GM18873 (cell line): ENCODE measurements around the gene ALKAL2.

Source experiments
- ATAC-seq: cut with Tn5 transposase; IDR thresholded peaks from one replicate; pipeline ENCODE4 v1.9.1; 2021; ENCODE audit warnings: mild to moderate bottlenecking, moderate library complexity, moderate number of reproducible peaks; ENCODE audit not compliant: unreplicated experiment, low FRiP score

ALKAL2 gene

GRCh38 chr2:295090-295489 lies 7.2 kb upstream of the ALKAL2 start:
- no peak for ATAC-seq

- no peak for ATAC-seq
Measured at GRCh38 chr2:290090-290722, 2.3 kb upstream of the ALKAL2 start.

- no peak for ATAC-seq
Measured at GRCh38 chr2:289362-290089, 1.6 kb upstream of the ALKAL2 start.

- no peak for ATAC-seq
Measured at GRCh38 chr2:288758-289361, 969 bp upstream of the ALKAL2 start.

- no peak for ATAC-seq
Measured at GRCh38 chr2:287471-287885, 413 bp downstream of the ALKAL2 start.

GRCh38 chr2:286774-287392 lies 1.0 kb downstream of the ALKAL2 start:
- ATAC-seq: no peak

GRCh38 chr2:286035-286434 lies 1.9 kb downstream of the ALKAL2 start:
- ATAC-seq: no peak

- ATAC-seq: no peak
Measured at GRCh38 chr2:285531-285930, 2.4 kb downstream of the ALKAL2 start.

GRCh38 chr2:284896-285492 lies 2.9 kb downstream of the ALKAL2 start:
- no peak for ATAC-seq

GRCh38 chr2:283996-284794 lies 3.7 kb downstream of the ALKAL2 start:
- no peak for ATAC-seq

GRCh38 chr2:282371-283263 lies 5.3 kb downstream of the ALKAL2 start:
- no peak for ATAC-seq

DNA sequence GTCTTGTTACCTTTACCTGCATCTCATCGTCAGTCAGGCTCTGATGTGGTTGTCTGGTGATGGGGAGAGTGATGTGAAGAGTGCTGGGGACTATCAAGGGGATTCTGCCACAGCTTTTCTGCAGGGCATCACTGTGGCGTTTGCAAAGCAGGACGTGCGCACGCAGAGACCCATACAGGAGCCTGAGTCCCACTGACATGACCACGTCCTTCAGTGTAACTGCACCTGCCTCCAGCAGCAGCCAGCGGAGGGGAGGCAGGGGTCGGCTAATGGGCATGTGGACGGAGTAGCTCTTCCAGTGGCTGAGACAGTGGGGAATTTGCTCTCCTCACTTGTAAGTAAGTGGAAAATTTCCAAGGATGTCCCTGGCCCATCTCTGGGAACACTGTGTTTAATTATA lies 6.5 kb downstream of the ALKAL2 start:
- no peak for ATAC-seq

- no peak for ATAC-seq
Measured at GRCh38 chr2:280650-281110, 7.2 kb downstream of the ALKAL2 start.

- ATAC-seq: no peak
Measured at GRCh38 chr2:279956-280649, 7.8 kb downstream of the ALKAL2 start.

GRCh38 chr2:279366-279765 lies 8.5 kb downstream of the ALKAL2 start:
- no peak for ATAC-seq

GRCh38 chr2:278927-279320 lies 9.0 kb downstream of the ALKAL2 start:
- no peak for ATAC-seq

- no peak for ATAC-seq
Measured at GRCh38 chr2:278312-278926, 9.5 kb downstream of the ALKAL2 start.

- ATAC-seq: peak; percentile 87
Measured at GRCh38 chr2:275466-275865, 12.4 kb downstream of the ALKAL2 start.
